Ascending aorta (tissue), 2 donors: ENCODE measurements around the gene ANKFN1. TPM values are rescaled to one million over a fixed set of nuclear protein-coding genes. Genes with fewer than 3 reads are reported as not detected.

Experiments used
- DNase-seq, 2 donors: peaks; one replicate each; pipeline ENCODE4 v3.0.0-alpha.2; 2019; ENCODE audit warnings: low spot score in 2 of 2
- H3K27ac ChIP-seq, 2 donors: fragments of 200-600 bp; sonication (generic); one replicate each; pipeline ENCODE4 v1.5.1; 2016 to 2017; ENCODE audit warnings: mild to moderate bottlenecking in 1 of 2
- H3K27me3 ChIP-seq: fragments of 200-600 bp; sonication (generic); one replicate; pipeline ENCODE4 v1.5.1; 2017
- H3K36me3 ChIP-seq, 2 donors: fragments of 200-600 bp; sonication (generic); one replicate each; pipeline ENCODE4 v1.5.1; 2016
- H3K4me1 ChIP-seq, 2 donors: fragments of 200-600 bp; sonication (generic); one replicate each; pipeline ENCODE4 v1.5.1; 2016 to 2017; ENCODE audit warnings: mild to moderate bottlenecking in 1 of 2
- H3K4me3 ChIP-seq, 2 donors: fragments of 200-600 bp; sonication (generic); one replicate each; pipeline ENCODE4 v1.5.1; 2016 to 2017; ENCODE audit warnings: mild to moderate bottlenecking in 1 of 2
- H3K9me3 ChIP-seq, 2 donors: fragments of 200-600 bp; sonication (generic); one replicate each; pipeline ENCODE4 v1.5.1; 2016
- intact Hi-C: fragments of 100-400 bp; cut with DNase I; formaldehyde crosslinking; loops from one replicate; pipeline ENCODE4 v1.15.1; 2023
- total RNA-seq: library from RNA; depleted of rRNA; stranded (reverse); fragments of >200 nt; gene quantifications from one replicate; pipeline ENCODE4 v1.1.0, GENCODE V29; 2016
- TF ChIP-seq, protein P1 (sequence below), 3 experiments: fragments of 200-600 bp in 2 of 3; fragments of 450-650 bp in 1 of 3; sonication (generic) in 2 of 3; IDR thresholded peaks; one replicate each; pipeline ENCODE4 v1.5.1; 2016 to 2019; ENCODE audit warnings: antibody characterized with exemption in 3 of 3, mild to moderate bottlenecking in 1 of 3, moderate library complexity in 1 of 3

ANKFN1 gene
- total RNA-seq, 1 donor from 2014 or later = not detected

DNA sequence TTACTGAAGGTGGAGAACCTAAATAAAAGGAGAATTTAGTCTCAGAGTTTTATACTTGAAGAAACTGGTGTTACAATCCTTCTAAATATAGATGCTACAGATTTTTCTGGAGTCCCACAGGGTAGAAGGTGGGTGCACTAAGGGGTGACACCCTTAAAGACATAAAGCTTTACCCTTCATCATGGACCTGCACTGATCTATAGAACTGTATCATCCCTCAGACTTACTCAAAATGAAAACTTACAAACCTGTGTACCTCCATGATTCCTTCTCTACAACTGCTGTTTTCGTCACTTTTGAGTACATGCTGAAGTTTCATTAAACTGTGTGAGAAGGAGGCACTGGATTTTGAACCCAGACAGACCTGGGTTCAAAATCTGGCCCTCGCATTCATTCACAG, 270.7 kb downstream of the ANKFN1 start:
- TF ChIP-seq, protein P1, sequence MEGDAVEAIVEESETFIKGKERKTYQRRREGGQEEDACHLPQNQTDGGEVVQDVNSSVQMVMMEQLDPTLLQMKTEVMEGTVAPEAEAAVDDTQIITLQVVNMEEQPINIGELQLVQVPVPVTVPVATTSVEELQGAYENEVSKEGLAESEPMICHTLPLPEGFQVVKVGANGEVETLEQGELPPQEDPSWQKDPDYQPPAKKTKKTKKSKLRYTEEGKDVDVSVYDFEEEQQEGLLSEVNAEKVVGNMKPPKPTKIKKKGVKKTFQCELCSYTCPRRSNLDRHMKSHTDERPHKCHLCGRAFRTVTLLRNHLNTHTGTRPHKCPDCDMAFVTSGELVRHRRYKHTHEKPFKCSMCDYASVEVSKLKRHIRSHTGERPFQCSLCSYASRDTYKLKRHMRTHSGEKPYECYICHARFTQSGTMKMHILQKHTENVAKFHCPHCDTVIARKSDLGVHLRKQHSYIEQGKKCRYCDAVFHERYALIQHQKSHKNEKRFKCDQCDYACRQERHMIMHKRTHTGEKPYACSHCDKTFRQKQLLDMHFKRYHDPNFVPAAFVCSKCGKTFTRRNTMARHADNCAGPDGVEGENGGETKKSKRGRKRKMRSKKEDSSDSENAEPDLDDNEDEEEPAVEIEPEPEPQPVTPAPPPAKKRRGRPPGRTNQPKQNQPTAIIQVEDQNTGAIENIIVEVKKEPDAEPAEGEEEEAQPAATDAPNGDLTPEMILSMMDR (IDR thresholded peaks at IDR 0.05) = no peak
- H3K27ac ChIP-seq = no peak overlapping the region
- intact Hi-C loops = no loop called here
- no peaks in the 10 kb centered on the region for H3K4me1 ChIP-seq
- H3K9me3 ChIP-seq = no peaks in the 10 kb centered on the region
- no peak overlapping the region for H3K4me3 ChIP-seq
- H3K27me3 ChIP-seq = no peaks in the 10 kb centered on the region
- H3K36me3 ChIP-seq = no peaks in the 10 kb centered on the region
- no peak for DNase-seq

DNA sequence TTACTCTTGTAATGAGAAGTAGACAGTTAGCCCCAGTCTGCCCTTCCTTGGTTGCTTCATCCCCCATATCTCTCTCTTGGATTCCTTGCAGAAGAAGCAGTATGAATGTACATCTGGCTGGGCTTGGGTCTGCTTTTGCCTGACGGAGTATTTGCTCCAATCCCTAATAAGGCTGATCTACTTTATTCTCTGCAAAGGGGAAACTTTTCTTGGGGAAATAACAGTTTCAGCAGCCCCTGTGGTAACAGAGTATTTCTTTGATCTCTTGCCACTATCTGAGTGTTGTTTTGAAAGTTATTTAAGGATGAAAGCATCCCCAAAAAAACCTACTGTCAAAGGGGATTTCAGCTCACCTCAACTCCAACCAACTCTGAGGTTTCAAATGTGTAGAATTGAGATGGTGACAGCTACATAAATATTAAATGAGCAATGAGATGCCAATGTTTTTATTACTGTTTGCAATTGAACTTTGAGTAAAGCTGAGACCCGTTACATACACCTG, 271.3 kb downstream of the ANKFN1 start:
- TF ChIP-seq, protein P1 (IDR thresholded peaks at IDR 0.05) = no peak
- intact Hi-C loops = no loop called here
- no peaks in the 10 kb centered on the region for H3K36me3 ChIP-seq
- no peak overlapping the region for H3K27ac ChIP-seq
- no peaks in the 10 kb centered on the region for H3K9me3 ChIP-seq
- H3K4me1 ChIP-seq = no peaks in the 10 kb centered on the region
- no peaks in the 10 kb centered on the region for H3K27me3 ChIP-seq
- DNase-seq = no peak
- no peak overlapping the region for H3K4me3 ChIP-seq

- H3K4me3 ChIP-seq = no peak overlapping the region
- H3K36me3 ChIP-seq = no peaks in the 10 kb centered on the region
- intact Hi-C loops = no loop called here
- H3K9me3 ChIP-seq = no peaks in the 10 kb centered on the region
- no peaks in the 10 kb centered on the region for H3K27me3 ChIP-seq
- TF ChIP-seq, protein P1 (IDR thresholded peaks at IDR 0.05) = no peak
- no peak for DNase-seq
- H3K27ac ChIP-seq = no peak overlapping the region
- no peaks in the 10 kb centered on the region for H3K4me1 ChIP-seq
Measured at GRCh38 chr17:56425483-56425882, 272.2 kb downstream of the ANKFN1 start.

DNA sequence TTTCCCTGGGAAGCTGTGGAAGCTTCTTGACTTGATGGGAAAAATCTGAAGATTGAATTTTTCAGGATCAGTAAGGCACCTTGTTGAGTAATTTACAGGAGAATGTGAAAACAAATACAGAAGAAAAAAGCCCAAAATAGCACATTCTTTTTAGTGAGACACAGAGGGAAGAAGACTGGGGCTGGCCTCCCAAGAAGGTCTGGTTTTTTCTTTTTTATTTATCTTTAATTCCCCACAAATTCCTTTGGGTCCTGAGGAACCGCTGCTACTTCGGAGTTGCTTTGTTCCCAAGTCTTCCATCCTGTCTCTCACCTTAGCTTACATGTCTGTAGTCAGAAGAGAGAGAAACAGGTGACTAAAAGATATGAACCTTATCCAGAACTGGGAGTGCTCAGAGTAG, 273.6 kb downstream of the ANKFN1 start:
- no peaks in the 10 kb centered on the region for H3K36me3 ChIP-seq
- no peaks in the 10 kb centered on the region for H3K27me3 ChIP-seq
- no peaks in the 10 kb centered on the region for H3K4me1 ChIP-seq
- DNase-seq = no peak
- intact Hi-C loops = no loop called here
- H3K4me3 ChIP-seq = no peak overlapping the region
- no peaks in the 10 kb centered on the region for H3K9me3 ChIP-seq
- TF ChIP-seq, protein P1 (IDR thresholded peaks at IDR 0.05) = no peak
- H3K27ac ChIP-seq = no peak overlapping the region

DNA sequence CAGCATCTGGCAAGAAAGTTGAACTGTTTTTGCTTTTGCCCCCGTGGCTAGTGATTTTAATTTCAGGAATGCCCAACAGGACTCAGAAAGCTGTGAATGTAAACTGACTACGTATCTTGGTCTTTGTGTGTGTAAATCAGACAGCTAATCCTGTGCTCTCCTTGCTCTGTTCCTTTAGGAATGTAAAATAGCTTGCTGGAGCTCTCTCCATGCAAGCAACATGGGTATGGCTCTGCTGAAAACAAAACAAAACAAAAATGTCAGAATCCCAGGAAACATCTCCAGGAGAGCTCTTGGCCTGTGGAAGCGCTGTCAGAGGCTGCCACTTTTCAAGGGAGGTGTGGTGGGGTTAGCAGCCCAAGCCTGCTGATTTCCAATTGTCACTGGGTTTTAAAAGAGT, 278.5 kb downstream of the ANKFN1 start:
- Histone ChIP-seq H3K27me3 (no peaks in the 10 kb centered on the region), H3K4me3 (no peak overlapping the region), H3K4me1 (no peaks in the 10 kb centered on the region), H3K9me3 (no peaks in the 10 kb centered on the region), H3K27ac (no peak overlapping the region), H3K36me3 (no peaks in the 10 kb centered on the region)
- intact Hi-C loops = no loop called here
- no peak for DNase-seq
- TF ChIP-seq, protein P1 (IDR thresholded peaks at IDR 0.05) = no peak

- Histone ChIP-seq H3K9me3 (no peaks in the 10 kb centered on the region), H3K4me1 (no peaks in the 10 kb centered on the region), H3K27ac (no peak overlapping the region), H3K4me3 (no peak overlapping the region), H3K36me3 (no peaks in the 10 kb centered on the region), H3K27me3 (no peaks in the 10 kb centered on the region)
- no peak for DNase-seq
- intact Hi-C loops = no loop called here
- TF ChIP-seq, protein P1 (IDR thresholded peaks at IDR 0.05) = no peak
Measured at GRCh38 chr17:56432443-56432842, 279.2 kb downstream of the ANKFN1 start.
